Measurements from ENCODE around the gene MPP3. TPM values are rescaled to one million over a fixed set of nuclear protein-coding genes. Genes with fewer than 3 reads are reported as not detected.
A peak's percentile ranks its signal among the peaks of the same experiment; 100 is the strongest.

Gene MPP3
- total RNA-seq, 1 experiment from 2014 or later: 5.7 TPM

- Histone ChIP-seq H3K9me3 (ENCODE audit: low read depth, low read length, poor library complexity, severe bottlenecking) (no peaks in the 10 kb centered on the region), H3K27ac (ENCODE audit: low read depth, low read length, poor library complexity, severe bottlenecking) (no peak overlapping the region), H3K36me3 (ENCODE audit: insufficient read depth, low read length, poor library complexity, severe bottlenecking) (no peaks in the 10 kb centered on the region), H3K4me1 (ENCODE audit: insufficient read depth, low read length, poor library complexity, severe bottlenecking) (peaks cover 12% of the 10 kb centered on the region), H3K4me3 (ENCODE audit: low read depth, low read length, poor library complexity, severe bottlenecking) (no peak overlapping the region), H3K27me3 (replicated peaks; ENCODE audit: insufficient read depth, low read depth, low read length, poor library complexity) (no peaks in the 10 kb centered on the region)
- DNase-seq (ENCODE audit: low spot score): peak; percentile 61
- intact Hi-C loops (cut with micrococcal nuclease; ENCODE audit: unreplicated experiment): no loop called here
- ChIA-PET POLR2A (ENCODE audit: low non-redundant PET) (no interaction called here), CTCF (interaction anchor here (0.6 kb wide), 1 partner anchor 98 kb away, joined by 8 read pairs; no protein-coding TSS in a partner anchor)
- no TSS peak for BruUV-seq (replicated peaks)
- no peak for TF ChIP-seq CTCF (conservative IDR thresholded peaks at IDR 0.05; ENCODE audit: low read depth, low read length)
- TF ChIP-seq EZH2 (IDR thresholded peaks at IDR 0.05; ENCODE audit: borderline replicate concordance, low read depth, low read length, poor library complexity, severe bottlenecking): no peak
Observed at GRCh38 chr17:43791589-43791988, 41.4 kb downstream of the MPP3 start.

GRCh38 chr17:43790311-43790940 is 42.5 kb downstream of the MPP3 start:
- DNase-seq (ENCODE audit: low spot score): no peak
- peaks cover 12% of the 10 kb centered on the region for H3K4me1 ChIP-seq (ENCODE audit: insufficient read depth, low read length, poor library complexity, severe bottlenecking)
- no peaks in the 10 kb centered on the region for H3K27me3 ChIP-seq (replicated peaks; ENCODE audit: insufficient read depth, low read depth, low read length, poor library complexity)
- TF ChIP-seq CTCF (conservative IDR thresholded peaks at IDR 0.05; ENCODE audit: low read depth, low read length) (peak; percentile 37; the same call in 1 of the 2 replicates), EZH2 (IDR thresholded peaks at IDR 0.05; ENCODE audit: borderline replicate concordance, low read depth, low read length, poor library complexity, severe bottlenecking) (no peak)
- ChIA-PET CTCF (no interaction called here), POLR2A (ENCODE audit: low non-redundant PET) (no interaction called here)
- H3K9me3 ChIP-seq (ENCODE audit: low read depth, low read length, poor library complexity, severe bottlenecking): no peaks in the 10 kb centered on the region
- no peaks in the 10 kb centered on the region for H3K36me3 ChIP-seq (ENCODE audit: insufficient read depth, low read length, poor library complexity, severe bottlenecking)
- H3K4me3 ChIP-seq (ENCODE audit: low read depth, low read length, poor library complexity, severe bottlenecking): no peak overlapping the region
- intact Hi-C loops (cut with micrococcal nuclease; ENCODE audit: unreplicated experiment): no loop called here
- no peak overlapping the region for H3K27ac ChIP-seq (ENCODE audit: low read depth, low read length, poor library complexity, severe bottlenecking)
- no TSS peak for BruUV-seq (replicated peaks)

GRCh38 chr17:43789482-43789881 is 43.5 kb downstream of the MPP3 start:
- Histone ChIP-seq H3K4me1 (ENCODE audit: insufficient read depth, low read length, poor library complexity, severe bottlenecking) (peaks cover 12% of the 10 kb centered on the region), H3K9me3 (ENCODE audit: low read depth, low read length, poor library complexity, severe bottlenecking) (no peaks in the 10 kb centered on the region), H3K27me3 (replicated peaks; ENCODE audit: insufficient read depth, low read depth, low read length, poor library complexity) (no peaks in the 10 kb centered on the region), H3K27ac (ENCODE audit: low read depth, low read length, poor library complexity, severe bottlenecking) (no peak overlapping the region), H3K4me3 (ENCODE audit: low read depth, low read length, poor library complexity, severe bottlenecking) (no peak overlapping the region), H3K36me3 (ENCODE audit: insufficient read depth, low read length, poor library complexity, severe bottlenecking) (no peaks in the 10 kb centered on the region)
- ChIA-PET POLR2A (ENCODE audit: low non-redundant PET) (no interaction called here), CTCF (no interaction called here)
- no peak for TF ChIP-seq EZH2 (IDR thresholded peaks at IDR 0.05; ENCODE audit: borderline replicate concordance, low read depth, low read length, poor library complexity, severe bottlenecking)
- TF ChIP-seq CTCF (conservative IDR thresholded peaks at IDR 0.05; ENCODE audit: low read depth, low read length): no peak
- DNase-seq (ENCODE audit: low spot score): no peak
- intact Hi-C loops (cut with micrococcal nuclease; ENCODE audit: unreplicated experiment): no loop called here
- BruUV-seq (replicated peaks): no TSS peak

Measured in A673 (cell line).